NT2/D1 (cell line): Measurements from ENCODE around the gene NKG7.

ENCODE experiments used
- SUZ12 ChIP-seq: IDR thresholded peaks from 2 replicates; pipeline ENCODE4 v1.6.1; 2011; ENCODE audit not compliant: insufficient read length, insufficient read depth; ENCODE audit errors: extremely low read depth
- YY1 ChIP-seq: IDR thresholded peaks from 2 replicates; pipeline ENCODE4 v1.6.1; 2011; ENCODE audit not compliant: insufficient read length, insufficient read depth
- ZNF274 ChIP-seq: IDR thresholded peaks from 2 replicates; pipeline ENCODE4 v1.6.1; 2011; ENCODE audit warnings: mild to moderate bottlenecking, low read depth, low read length

DNA sequence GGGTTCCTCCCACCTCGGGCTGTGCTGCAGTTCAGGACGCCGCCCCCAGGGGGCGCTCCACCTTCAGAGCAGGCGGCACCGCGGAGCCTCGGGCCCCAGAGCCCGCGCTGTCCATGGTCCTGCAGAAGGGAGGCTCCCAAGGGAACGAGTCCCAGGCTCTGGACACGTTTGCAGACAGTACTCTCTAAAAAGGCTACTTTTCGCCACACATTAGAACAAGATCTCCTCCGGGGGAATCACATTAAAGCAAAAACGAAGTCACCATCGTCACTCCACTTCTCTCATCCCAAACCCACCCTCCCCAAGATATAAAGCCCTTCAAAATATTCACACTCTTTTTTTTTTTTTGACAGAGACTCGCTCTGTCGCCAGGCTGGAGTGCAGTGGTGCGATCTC lies 49.6 kb upstream of the NKG7 start:
- TF ChIP-seq ZNF274 (no peak), YY1 (no peak), SUZ12 (no peak)
